Epithelial cell of prostate (primary cell): ENCODE data around the gene AURKA.
"Not testable (repeated sequence)": the region's sequence is repeated elsewhere in the genome, so short reads cannot be mapped to it uniquely, and the experiment has no call there.

ENCODE experiments used
- DNase-seq: peaks from one replicate; pipeline ENCODE4 v3.0.0-alpha.2; 2011; ENCODE audit warnings: low read depth, low spot score
- H3K27ac ChIP-seq: fragments of 450-650 bp; 2 replicates; pipeline ENCODE4 v1.5.1; 2017; ENCODE audit warnings: mild to moderate bottlenecking

Gene AURKA

DNA sequence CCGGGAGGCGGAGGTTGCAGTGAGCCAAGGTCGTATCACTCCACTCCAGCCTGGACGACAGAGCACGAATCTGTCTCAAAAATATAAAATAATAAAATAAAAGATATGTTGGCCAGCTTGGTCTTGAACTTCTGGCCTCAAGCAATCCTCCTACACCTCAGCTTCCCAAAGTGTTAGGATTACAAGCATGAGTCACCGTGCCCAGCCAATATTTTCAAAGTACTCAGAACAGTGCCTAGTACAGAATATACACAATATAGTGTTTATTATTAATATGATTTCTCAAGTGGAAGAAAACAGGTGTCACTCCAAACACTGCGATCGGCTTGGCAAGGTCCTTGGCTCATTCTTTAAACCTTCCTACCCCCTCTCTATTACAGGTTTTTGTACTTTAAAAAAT is 30.1 kb downstream of the AURKA start:
- no peak overlapping the region for H3K27ac ChIP-seq
- DNase-seq, result no peak

GRCh38 chr20:56360908-56361205 is 31.2 kb downstream of the AURKA start:
- DNase-seq, result no peak

DNA sequence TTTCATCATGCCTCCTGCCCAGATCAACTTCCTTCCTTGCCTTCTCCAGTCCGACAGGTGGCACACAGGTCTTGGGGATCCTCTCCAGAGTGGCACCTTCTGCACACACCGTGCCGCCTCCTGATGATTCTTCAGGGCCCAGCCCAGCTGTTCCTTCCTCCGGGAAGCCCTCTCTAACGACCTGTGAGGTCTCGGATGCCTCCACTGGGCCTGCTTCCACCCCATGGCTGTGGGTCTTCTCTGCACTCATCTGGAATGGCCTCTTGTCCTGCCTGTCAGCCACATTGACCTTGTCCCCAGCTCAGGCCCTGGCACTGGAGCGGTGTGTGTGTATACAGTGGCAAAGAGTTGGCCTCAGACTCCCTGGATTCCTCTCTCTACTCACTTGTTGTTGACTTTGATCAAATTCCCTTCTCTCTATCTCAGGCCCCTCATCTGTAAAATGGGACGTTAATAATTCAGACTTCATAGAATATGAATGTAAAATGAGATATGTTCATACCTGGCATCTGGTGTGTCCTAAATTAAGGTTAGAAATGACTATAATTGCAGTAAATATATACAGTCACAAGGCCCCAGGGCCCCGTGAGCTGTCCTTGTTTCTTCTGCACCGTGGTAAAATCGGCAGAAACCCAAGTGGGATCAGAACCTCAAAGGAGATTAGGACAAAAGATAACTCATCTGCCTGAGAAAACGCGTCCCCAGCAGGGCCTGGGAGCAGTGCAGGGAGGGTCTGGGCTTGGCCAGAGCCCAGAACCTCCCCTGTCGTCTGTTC is 31.7 kb downstream of the AURKA start:
- no peak for DNase-seq
- peak overlapping the region; percentile 88 for H3K27ac ChIP-seq

More at GRCh38 chr20:56360908-56361205, 31.2 kb downstream of the AURKA start:
- no peak overlapping the region for H3K27ac ChIP-seq

DNA sequence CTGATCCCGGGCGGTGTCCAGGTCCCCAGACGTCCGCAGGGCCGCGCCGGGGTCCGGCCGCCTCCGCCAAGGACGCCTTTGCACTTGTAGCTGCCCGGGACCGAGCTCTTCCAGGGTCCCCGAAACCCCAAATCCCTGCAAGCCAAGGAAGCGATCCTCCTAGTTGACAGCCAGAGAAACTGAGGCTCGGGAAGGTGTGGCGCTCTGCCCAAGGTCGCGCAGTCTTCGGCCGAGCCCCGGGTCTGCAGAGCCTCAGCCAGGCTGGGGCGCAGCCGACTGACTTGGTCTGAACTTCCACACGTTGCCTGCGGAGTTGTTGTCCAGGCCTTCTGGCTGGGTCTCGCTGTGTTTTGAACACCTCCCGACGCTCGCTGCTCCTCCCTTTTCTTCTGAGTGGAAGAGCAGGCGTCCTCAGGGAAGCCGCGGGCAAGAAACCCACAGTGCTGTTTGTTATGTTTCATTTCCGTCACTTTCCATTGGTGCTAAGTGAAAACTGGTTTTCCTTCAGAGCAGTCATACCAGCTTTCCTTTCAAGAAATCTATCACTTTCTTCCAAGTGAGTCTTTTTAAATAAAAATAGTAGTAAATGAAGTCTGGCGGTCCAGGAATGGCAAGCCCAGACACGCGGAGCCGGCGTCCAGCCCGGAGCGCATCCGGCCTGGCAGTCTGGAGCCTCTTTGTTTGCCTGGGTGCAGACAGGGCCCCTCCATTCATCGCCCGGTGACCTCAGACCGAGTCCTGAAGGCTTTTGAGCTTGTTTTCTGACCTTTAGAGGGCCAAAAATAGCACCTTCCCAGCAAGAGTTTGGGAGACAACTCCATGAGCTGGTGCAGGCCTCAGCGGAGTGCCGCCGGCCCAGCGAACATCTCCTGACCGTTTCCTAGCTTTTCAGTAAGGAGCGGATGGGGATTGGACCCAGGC is 32.5 kb downstream of the AURKA start:
- peak; percentile 31 for DNase-seq
- H3K27ac ChIP-seq, result peak overlapping the region; percentile 88

DNA sequence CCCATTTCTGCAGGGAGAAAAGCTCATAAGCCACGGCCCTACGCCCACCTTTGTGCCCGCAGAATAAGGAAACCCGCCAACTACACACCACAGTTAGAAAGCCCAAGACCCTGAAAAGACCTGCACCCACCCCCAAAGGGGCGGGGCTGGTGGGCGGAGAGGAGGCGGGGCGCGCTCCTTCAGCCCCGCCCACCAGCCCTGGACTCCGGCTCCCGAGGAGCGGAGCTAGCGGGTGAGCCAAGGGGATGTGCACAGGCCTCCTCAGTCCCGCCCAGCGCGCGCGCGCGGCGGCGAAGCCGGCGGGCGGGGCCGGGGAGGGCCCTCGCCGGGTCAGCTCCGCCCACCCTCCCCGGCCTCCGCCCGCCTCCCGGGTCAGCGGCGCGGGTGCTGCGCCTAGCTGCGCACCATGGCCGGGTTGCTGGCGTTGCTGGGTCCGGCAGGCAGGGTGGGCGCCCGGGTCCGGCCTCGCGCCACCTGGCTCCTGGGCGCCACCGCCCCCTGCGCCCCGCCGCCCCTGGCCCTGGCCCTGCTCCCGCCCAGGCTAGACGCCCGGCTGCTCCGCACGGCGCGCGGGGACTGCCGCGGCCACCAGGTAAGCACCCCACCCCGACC is 33.3 kb downstream of the AURKA start, which contains the start of gene FAM210B:
TSS of gene FAM210B (plus strand) at position 375 of the 612 bp plus-strand sequence. CDS start at position 407, 32 bp downstream.
- H3K27ac ChIP-seq, result peak within 1 kb of the TSS; percentile 88
- DNase-seq, result peak; percentile 41

- DNase-seq, result no peak
- peak overlapping the region; percentile 88 for H3K27ac ChIP-seq
These were observed 33.9 kb downstream of the AURKA start for GRCh38 chr20:56358070-56358469.

DNA sequence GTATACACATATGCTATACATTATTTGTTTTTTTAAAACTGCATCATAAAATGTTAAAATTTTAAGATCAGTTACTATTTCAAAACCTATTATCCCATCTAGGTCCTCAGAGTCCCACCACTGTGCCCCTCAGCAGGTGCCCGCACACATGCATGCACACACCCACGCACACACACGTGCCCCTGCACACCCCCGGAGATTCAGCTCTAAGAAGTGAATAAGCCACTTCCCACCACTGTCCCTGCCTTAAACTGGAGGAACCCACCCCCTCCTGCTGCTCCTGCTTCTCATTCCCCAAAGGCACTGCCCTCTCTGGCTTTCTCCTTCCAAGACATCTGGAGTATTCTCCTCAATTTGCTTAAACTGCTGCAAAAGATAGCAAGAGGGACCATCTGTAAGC is 38.7 kb downstream of the AURKA start:
- no peak overlapping the region for H3K27ac ChIP-seq
- no peak for DNase-seq

GRCh38 chr20:56352345-56353055 is 39.5 kb downstream of the AURKA start:
- no peak overlapping the region for H3K27ac ChIP-seq
- DNase-seq, result no peak

- no peak overlapping the region for H3K27ac ChIP-seq
- DNase-seq, result no peak
These were observed 41.2 kb downstream of the AURKA start for GRCh38 chr20:56350842-56351241.

GRCh38 chr20:56348746-56349145 is 43.3 kb downstream of the AURKA start:
- no peak overlapping the region for H3K27ac ChIP-seq
- no peak for DNase-seq

DNA sequence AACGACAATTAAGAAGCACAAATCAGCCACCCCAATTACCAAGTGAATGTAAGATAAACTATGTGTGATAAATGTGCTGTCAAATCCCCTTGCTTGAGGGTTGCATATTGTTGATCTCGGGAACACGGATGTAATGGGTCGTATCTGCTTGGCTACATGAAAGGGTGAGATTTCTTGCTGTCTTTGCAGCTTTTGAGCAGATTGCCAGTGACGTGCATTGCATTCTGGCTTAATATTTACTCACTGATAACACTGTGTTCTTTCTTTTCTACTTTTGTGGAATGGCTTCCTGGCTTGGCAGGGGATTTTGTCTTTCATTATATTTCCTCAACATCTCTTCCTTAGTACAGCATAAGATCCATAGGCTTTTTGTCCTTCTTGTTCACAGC is 43.7 kb downstream of the AURKA start:
- DNase-seq, result no peak
- H3K27ac ChIP-seq, result no peak overlapping the region

- no peak overlapping the region for H3K27ac ChIP-seq
- no peak for DNase-seq
These were observed 44.2 kb downstream of the AURKA start for GRCh38 chr20:56347628-56348304.

DNA sequence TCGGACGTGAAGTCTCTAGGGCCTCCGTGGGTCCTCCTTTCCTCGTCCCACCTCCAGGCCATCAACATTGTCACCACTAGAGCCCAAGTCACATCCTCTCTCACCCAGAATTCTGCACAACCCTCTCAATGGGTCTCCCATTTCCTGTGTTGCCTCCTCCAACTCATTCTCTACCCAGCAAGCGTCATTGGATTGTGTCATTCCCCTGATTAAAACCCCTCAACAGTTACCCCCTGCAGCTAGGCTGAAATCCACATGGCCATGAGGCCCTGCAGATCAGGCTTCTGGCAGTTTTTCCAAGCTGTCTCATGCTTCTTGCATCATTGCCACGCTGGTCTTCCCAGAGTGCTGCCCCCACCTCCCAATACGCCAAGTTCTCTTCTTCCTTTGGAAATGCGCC is 46.1 kb downstream of the AURKA start:
- no peak for DNase-seq
- H3K27ac ChIP-seq, result no peak overlapping the region

DNA sequence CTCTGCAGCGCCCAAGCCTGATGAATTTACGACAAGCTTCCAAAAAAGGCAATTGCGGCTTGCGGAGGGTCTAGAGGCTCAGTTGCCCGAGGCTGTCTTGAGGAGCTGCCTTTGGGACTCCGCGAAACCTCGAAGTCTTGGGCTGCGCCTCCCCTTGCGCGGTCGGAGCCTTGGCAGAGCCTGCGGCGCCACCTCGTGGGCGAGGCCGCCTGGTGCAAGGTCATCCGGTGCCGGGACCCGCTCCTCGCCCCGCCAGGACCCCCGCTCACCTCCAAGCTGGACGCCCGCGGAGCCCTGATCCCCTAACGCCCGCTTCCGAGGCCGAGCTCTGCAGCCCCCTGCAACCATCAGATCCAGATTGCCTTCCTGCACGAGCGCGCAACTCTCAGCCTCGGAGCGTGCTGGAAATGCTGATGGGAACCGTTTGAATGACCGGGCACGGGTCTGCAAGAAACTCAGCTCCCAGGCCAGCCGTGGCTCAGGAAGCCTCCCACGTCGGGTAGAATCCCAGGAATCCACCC is 48.1 kb downstream of the AURKA start:
- no peak for DNase-seq
- H3K27ac ChIP-seq, result no peak overlapping the region

- no peak for DNase-seq
These were observed 49.2 kb downstream of the AURKA start for GRCh38 chr20:56342783-56343182.

GRCh38 chr20:56336709-56337108 is 55.3 kb downstream of the AURKA start:
- not testable (repeated sequence) for H3K27ac ChIP-seq, DNase-seq

More at GRCh38 chr20:56342783-56343182, 49.2 kb downstream of the AURKA start:
- H3K27ac ChIP-seq, result no peak overlapping the region

- DNase-seq, result no peak
- no peak overlapping the region for H3K27ac ChIP-seq
These were observed 63.2 kb downstream of the AURKA start for GRCh38 chr20:56328861-56329260.

DNA sequence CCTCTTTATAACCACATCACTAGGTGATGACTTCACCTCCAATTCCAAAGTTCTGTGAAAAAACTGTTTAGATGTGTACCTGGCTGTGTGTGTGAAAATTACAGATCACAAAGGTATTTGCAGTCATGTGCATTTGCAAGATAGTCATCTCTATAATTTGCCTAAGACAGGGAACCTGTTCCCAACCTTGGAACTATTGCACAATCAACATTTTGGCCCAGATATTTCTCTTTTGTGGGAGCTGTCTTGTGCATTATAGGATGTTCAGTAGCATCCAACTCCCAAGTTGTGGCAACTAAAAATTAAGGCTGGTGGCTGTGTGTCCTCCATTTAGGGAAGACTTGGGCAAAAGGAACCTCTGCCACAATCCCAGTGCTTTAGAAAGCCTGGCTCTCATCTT is 67.2 kb downstream of the AURKA start:
- H3K27ac ChIP-seq, result no peak overlapping the region
- DNase-seq, result no peak

DNA sequence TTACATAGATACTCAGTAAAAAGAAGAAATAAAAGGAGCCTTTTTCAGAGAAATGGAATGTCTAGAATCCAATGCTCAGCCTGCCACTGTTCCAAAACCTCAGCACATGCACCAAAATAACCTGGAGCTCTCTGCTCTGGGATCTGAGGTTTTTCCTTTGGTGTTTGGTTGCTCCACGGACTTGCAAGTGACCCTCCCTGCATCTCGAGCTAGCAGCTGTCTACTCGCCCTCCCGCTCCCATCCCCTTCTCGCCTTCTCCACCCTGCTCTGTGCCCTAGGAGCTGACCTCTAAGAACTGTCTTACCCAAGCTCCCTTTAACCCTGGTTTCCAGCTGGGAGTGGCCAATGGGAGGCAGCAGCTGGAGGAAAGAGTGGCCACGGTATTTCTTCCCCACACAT is 68.4 kb downstream of the AURKA start:
- DNase-seq, result no peak
- no peak overlapping the region for H3K27ac ChIP-seq

- DNase-seq, result no peak
- H3K27ac ChIP-seq, result no peak overlapping the region
These were observed 68.8 kb downstream of the AURKA start for GRCh38 chr20:56323206-56323605.
